HepG2 (cell line): ENCODE data around the gene COMMD4. TPM values are rescaled to one million over a fixed set of nuclear protein-coding genes. Genes with fewer than 3 reads are reported as not detected.

ENCODE experiments used
- DRAP1 ChIP-seq: IDR thresholded peaks from 2 replicates; pipeline ENCODE4 v1.6.1; 2016; ENCODE audit warnings: missing genetic modification reagents, missing compliant biosample characterization
- ETV5 ChIP-seq: IDR thresholded peaks from 2 replicates; pipeline ENCODE4 v1.6.1; 2018; ENCODE audit warnings: missing biosample characterization, missing genetic modification reagents, inconsistent platforms, borderline replicate concordance
- HNF4G ChIP-seq, 2 experiments: sonication (generic) in 1 of 2; formaldehyde crosslinking in 1 of 2; IDR thresholded peaks; 2 replicates each; pipeline versions ENCODE4 v1.4.0 to v1.6.1; 2011 to 2020; ENCODE audit warnings: borderline replicate concordance in 2 of 2, low read depth in 2 of 2, mild to moderate bottlenecking in 2 of 2, low read length in 1 of 2, missing genetic modification reagents in 1 of 2, moderate library complexity in 1 of 2
- JUNB ChIP-seq: sonication (generic); formaldehyde crosslinking; IDR thresholded peaks from 2 replicates; pipeline ENCODE4 v1.8.0; 2022; ENCODE audit warnings: missing genetic modification reagents, mild to moderate bottlenecking, borderline replicate concordance
- MYC ChIP-seq: sonication (generic); formaldehyde crosslinking; IDR thresholded peaks from 2 replicates; pipeline ENCODE4 v1.9.0; 2021; ENCODE audit warnings: missing genetic modification reagents, borderline replicate concordance
- PPARG ChIP-seq: conservative IDR thresholded peaks from 2 replicates; pipeline ENCODE4 v1.6.1; 2016; ENCODE audit warnings: missing biosample characterization, missing genetic modification reagents
- SIN3B ChIP-seq: fragments of 150-350 bp; IDR thresholded peaks from 2 replicates; pipeline ENCODE4 v1.6.1; 2014; ENCODE audit warnings: low read length
- SNAPC2 ChIP-seq: sonication (generic); formaldehyde crosslinking; IDR thresholded peaks from 2 replicates; pipeline ENCODE4 v1.8.1; 2022; ENCODE audit warnings: mild to moderate bottlenecking, missing genetic modification reagents
- ZBTB43 ChIP-seq: sonication (generic); formaldehyde crosslinking; conservative IDR thresholded peaks from 2 replicates; pipeline ENCODE4 v1.4.0; 2020; ENCODE audit warnings: missing genetic modification reagents
- ZNF281 ChIP-seq: sonication (generic); formaldehyde crosslinking; IDR thresholded peaks from 2 replicates; pipeline ENCODE4 v1.4.0; 2020; ENCODE audit warnings: missing genetic modification reagents, borderline replicate concordance
- ZNF282 ChIP-seq: fragments of 450-650 bp; IDR thresholded peaks from 2 replicates; pipeline ENCODE4 v1.6.1; 2018; ENCODE audit not compliant: partially characterized antibody
- ZNF503 ChIP-seq: sonication (generic); formaldehyde crosslinking; IDR thresholded peaks from 2 replicates; pipeline ENCODE4 v1.4.0; 2020; ENCODE audit warnings: missing genetic modification reagents
- ZNF510 ChIP-seq: sonication (generic); formaldehyde crosslinking; IDR thresholded peaks from 2 replicates; pipeline ENCODE4 v1.4.0; 2020; ENCODE audit warnings: low read depth, mild to moderate bottlenecking, missing genetic modification reagents
- ZNF619 ChIP-seq: sonication (generic); formaldehyde crosslinking; IDR thresholded peaks from 2 replicates; pipeline ENCODE4 v1.4.0; 2020; ENCODE audit warnings: mild to moderate bottlenecking, missing genetic modification reagents
- ZNF737 ChIP-seq: sonication (generic); formaldehyde crosslinking; IDR thresholded peaks from 2 replicates; pipeline ENCODE4 v1.5.0; 2020; ENCODE audit warnings: missing genetic modification reagents, mild to moderate bottlenecking, borderline replicate concordance
- ZSCAN25 ChIP-seq: sonication (generic); formaldehyde crosslinking; IDR thresholded peaks from 2 replicates; pipeline ENCODE4 v1.8.0; 2022; ENCODE audit warnings: mild to moderate bottlenecking, missing genetic modification reagents
- ZXDC ChIP-seq: sonication (generic); formaldehyde crosslinking; IDR thresholded peaks from 2 replicates; pipeline ENCODE4 v1.5.0; 2020; ENCODE audit warnings: mild to moderate bottlenecking, missing genetic modification reagents
- polyA plus RNA-seq, 8 experiments: library from polyadenylated mRNA; depleted of rRNA in 3 of 8; stranded (reverse) in 7 of 8; unstranded in 1 of 8; fragments of >200 nt; fragmentation: Illumina TruSeq in 4 of 8; extraction: Trizol in 4 of 8; gene quantifications; 2 replicates each; pipeline versions ENCODE4 v1.2.1 to v1.2.3, GENCODE V29; 2011 to 2016; ENCODE audit warnings: low read depth in 4 of 8, missing spikeins in 1 of 8, mixed read lengths in 1 of 8; ENCODE audit not compliant: insufficient read depth in 1 of 8
- total RNA-seq, 5 experiments: library from RNA; depleted of rRNA; stranded (reverse); fragments of >200 nt; fragmentation: Illumina TruSeq; extraction: Trizol; gene quantifications; 2 replicates each; pipeline ENCODE4 v1.2.3, GENCODE V29; 2016; ENCODE audit warnings: low read depth in 1 of 5

The COMMD4 gene
- total and polyA plus RNA-seq, 2 of the 13 experiments (the other 11 are each of a cell fraction or from before 2014, with no cell fraction given), result 45.8 to 89.9 TPM

- TF ChIP-seq ZBTB43 (CRISPR knock-in tag) (no peak), ZNF282 (no peak), SNAPC2 (CRISPR knock-in tag) (no peak), ETV5 (CRISPR knock-in tag) (peak; percentile 23; the same call in 1 of the 2 replicates), DRAP1 (CRISPR knock-in tag) (no peak), HNF4G (IDR thresholded peaks at IDR 0.05; ENCODE audit: borderline replicate concordance, low read depth, low read length) (no peak), HNF4G (CRISPR knock-in tag; IDR thresholded peaks at IDR 0.05; ENCODE audit: borderline replicate concordance, low read depth) (no peak), PPARG (CRISPR knock-in tag) (no peak), SIN3B (no peak), ZSCAN25 (CRISPR knock-in tag) (peak; percentile 100), ZXDC (CRISPR knock-in tag) (no peak), ZNF619 (CRISPR knock-in tag) (no peak), JUNB (no peak), ZNF510 (CRISPR knock-in tag) (no peak), ZNF737 (CRISPR knock-in tag) (no peak), ZNF281 (CRISPR knock-in tag) (no peak), ZNF503 (CRISPR knock-in tag) (no peak), MYC (peak; percentile 30; the same call in 1 of the 2 replicates)
These were observed 28.0 kb upstream of the COMMD4 start (continued) for GRCh38 chr15:75307778-75308390.
